C4-2B (cell line): ENCODE measurements around the gene SNX20.

Source experiments
- H3K27ac ChIP-seq: fragments of 450-650 bp; 2 replicates; pipeline ENCODE4 v1.5.1; 2017
- ZFX ChIP-seq: fragments of 450-650 bp; IDR thresholded peaks from 2 replicates; pipeline ENCODE4 v1.6.1; 2017
- TF ChIP-seq, protein P1 (sequence below): fragments of 450-650 bp; conservative IDR thresholded peaks from 2 replicates; pipeline ENCODE4 v1.5.1; 2017; ENCODE audit warnings: mild to moderate bottlenecking

SNX20 gene

DNA sequence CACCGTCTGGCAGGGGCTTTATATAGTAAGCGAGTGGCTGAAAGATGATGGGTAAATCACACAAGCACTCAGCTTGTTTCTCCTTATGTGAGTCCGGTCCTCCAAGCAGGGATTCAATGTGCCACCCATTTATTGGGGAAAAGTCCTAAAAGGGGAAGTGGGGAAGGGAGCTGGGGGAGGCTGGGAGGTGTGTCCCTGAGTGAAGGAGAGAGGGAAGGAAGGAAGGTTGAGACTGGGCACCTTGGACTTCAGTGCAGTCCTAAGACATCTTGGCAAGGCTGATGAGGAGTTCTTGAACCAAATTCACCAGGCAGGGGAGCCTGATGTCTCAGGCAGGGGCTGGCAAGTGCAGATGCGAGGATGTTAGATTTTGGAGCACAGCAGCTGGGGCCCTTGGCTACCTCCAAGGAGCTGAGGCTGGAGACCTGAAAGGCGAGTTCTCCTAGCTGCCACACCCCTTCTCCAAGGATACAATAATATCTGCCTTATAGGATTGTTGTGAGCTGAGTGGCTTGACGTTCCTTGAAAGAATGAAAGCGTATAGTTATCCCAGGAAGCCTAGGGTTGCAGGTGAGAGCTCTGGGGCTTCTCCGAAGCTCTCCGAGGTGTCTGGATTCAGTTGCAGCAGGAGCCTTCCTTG lies 37.8 kb upstream of the SNX20 start:
- TF ChIP-seq, protein P1, sequence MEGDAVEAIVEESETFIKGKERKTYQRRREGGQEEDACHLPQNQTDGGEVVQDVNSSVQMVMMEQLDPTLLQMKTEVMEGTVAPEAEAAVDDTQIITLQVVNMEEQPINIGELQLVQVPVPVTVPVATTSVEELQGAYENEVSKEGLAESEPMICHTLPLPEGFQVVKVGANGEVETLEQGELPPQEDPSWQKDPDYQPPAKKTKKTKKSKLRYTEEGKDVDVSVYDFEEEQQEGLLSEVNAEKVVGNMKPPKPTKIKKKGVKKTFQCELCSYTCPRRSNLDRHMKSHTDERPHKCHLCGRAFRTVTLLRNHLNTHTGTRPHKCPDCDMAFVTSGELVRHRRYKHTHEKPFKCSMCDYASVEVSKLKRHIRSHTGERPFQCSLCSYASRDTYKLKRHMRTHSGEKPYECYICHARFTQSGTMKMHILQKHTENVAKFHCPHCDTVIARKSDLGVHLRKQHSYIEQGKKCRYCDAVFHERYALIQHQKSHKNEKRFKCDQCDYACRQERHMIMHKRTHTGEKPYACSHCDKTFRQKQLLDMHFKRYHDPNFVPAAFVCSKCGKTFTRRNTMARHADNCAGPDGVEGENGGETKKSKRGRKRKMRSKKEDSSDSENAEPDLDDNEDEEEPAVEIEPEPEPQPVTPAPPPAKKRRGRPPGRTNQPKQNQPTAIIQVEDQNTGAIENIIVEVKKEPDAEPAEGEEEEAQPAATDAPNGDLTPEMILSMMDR, result no peak
- TF ChIP-seq ZFX, result no peak
- H3K27ac ChIP-seq, result no peak overlapping the region

DNA sequence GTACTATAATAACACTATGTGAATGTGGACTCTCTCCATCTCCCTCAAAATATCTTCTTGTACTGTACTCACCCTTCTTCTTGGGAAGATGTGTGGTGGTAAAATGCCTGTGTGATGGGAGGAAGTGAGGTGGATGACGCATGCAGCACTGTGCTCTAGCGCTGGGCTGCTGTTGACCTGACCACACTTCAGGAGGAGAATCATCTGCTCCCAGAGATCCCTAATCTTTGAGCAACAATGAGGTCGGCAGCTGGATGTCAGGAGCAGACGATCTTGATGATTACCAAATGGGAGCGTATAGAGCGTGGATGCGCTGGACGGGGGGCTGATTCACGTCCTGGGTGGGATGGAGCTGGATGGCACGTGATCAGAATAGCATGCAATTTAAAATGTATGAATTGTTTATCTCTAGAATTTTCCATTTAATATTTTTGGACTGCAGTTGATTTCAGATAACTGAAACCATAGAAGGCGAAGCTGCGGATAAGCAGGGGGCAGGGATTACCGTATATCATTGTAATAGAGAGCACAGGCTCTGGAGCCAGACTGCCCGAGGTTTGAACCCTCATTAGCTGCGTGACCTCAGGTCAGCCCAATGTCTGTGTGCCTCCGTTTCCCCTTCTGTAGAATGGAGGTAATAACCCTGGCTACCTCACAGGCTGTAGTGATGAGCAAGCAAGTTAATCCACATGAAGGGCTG lies 37.1 kb upstream of the SNX20 start:
- TF ChIP-seq, protein P1, result no peak
- no peak for TF ChIP-seq ZFX
- no peak overlapping the region for H3K27ac ChIP-seq

DNA sequence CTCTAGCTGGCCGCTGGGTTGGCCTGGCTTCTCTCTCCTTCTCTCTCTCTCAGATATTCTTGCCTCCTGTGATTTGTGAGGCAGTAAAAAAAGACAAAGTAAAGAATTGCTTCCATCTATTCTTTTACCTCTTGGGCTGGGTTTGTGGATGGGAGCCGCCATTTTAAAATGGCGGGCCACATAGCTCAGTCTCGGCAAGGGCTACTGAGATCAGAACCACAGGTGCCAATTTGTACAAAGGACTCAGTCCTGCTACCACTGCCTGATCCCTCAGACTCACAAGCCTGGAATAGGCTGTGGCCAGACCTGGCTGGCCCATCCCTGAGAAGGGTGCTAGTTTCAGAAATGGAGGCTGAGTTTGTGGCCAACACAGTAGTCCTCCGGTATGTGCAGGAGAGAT lies 36.4 kb upstream of the SNX20 start:
- TF ChIP-seq, protein P1, result no peak
- no peak for TF ChIP-seq ZFX
- H3K27ac ChIP-seq, result no peak overlapping the region

DNA sequence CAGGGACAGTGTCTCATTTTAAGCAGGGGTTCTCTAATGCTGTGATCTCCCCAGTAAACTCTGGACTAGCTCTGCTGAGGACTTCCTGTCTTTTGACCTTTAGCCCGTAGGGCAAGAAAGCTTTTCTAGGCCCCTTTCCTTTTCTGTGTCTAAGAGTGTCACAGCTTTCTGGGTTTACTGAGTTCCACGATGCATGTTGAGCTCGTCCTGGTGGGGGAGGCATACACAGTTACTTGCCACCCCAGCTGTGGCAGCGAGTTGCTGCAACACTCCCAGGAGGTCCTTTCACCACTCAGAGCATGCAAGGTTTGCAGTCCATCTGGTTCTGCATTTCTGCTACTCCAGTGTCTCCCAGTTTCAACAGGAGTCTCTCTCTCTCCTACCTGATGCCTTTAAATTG lies 36.0 kb upstream of the SNX20 start:
- TF ChIP-seq ZFX, result no peak
- TF ChIP-seq, protein P1, result no peak
- H3K27ac ChIP-seq, result no peak overlapping the region

DNA sequence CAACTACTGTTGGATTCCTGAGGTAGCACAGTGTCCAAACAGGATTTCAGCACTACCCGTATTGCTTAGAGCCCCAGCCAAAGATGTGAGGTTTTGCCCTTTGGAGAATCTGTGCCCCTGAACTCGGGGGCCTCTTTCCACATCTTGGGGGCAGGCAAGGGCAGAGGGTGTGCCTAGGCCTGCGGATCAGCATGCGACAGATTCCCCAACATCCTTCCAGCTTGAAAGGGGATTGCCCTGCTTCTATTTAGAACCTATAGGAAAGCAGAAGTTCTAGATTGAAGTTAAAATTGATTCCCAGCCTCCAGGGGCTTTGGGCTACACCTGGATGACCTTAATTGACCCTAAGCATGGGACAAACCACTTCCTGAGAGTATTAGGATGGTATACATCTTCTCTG lies 31.8 kb upstream of the SNX20 start:
- H3K27ac ChIP-seq, result no peak overlapping the region
- no peak for TF ChIP-seq ZFX
- TF ChIP-seq, protein P1, result no peak

DNA sequence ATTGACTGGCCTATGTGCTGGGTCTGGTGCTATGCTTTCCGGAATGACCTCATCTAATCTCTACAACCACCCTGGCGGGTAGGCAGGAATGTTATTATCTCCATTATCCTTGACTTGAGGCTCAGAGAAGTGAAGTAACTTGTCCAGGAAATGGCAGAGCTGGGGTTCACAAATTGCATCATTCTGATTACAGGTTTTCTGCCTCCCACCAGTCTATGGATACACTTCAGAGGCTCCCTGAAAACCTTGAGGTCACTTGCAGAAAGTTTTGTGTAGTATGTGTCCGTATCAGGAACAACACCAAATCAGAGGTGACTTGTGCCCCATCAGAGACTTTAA lies 31.4 kb upstream of the SNX20 start:
- TF ChIP-seq ZFX, result no peak
- TF ChIP-seq, protein P1, result no peak
- no peak overlapping the region for H3K27ac ChIP-seq

DNA sequence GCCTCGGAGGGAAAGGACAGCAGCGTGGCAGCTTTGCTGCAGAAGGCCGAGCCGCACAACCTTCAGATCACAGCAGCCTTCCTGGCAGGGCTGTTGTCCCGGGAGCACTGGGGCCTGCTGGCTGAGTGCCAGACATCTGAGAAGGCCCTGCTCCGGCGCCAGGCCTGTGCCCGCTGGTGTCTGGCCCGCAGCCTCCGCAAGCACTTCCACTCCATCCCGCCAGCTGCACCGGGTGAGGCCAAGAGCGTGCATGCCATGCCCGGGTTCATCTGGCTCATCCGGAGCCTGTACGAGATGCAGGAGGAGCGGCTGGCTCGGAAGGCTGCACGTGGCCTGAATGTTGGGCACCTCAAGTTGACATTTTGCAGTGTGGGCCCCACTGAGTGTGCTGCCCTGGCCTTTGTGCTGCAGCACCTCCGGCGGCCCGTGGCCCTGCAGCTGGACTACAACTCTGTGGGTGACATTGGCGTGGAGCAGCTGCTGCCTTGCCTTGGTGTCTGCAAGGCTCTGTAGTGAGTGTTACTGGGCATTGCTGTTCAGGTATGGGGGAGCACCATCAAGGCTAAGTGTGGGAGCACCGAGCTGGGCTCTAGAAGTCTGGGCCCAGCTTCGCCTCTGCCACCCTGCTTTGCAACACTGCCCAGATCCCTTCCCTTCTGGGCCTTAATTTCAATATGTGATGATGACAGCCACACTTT lies 30.9 kb upstream of the SNX20 start:
- no peak overlapping the region for H3K27ac ChIP-seq
- TF ChIP-seq, protein P1, result no peak
